H1 (cell line): ENCODE measurements around the gene APOL6. TPM values are rescaled to one million over a fixed set of nuclear protein-coding genes. Genes with fewer than 3 reads are reported as not detected.
"Not testable (repeated sequence)": the region's sequence is repeated elsewhere in the genome, so short reads cannot be mapped to it uniquely, and the experiment has no call there.

Source experiments
- CTCF ChIA-PET: fragments of 300-600 bp; sonication (Branson Sonifier 250); formaldehyde crosslinking; loops from one replicate; lab custom pipeline; 2021; ENCODE audit not compliant: partially characterized antibody; lab: Charles Lee
- POLR2A ChIA-PET: fragments of 300-600 bp; sonication (Branson Sonifier 250); formaldehyde crosslinking; loops from one replicate; lab custom pipeline; 2021; ENCODE audit warnings: inconsistent platforms; ENCODE audit not compliant: partially characterized antibody; lab: Charles Lee
- DNase-seq, 2 experiments: peaks; one replicate each; pipeline versions ENCODE4 v3.0.0 to v3.0.0-alpha.2; 2010 to 2022; ENCODE audit warnings: low spot score in 2 of 2, low read depth in 1 of 2, mixed read lengths in 1 of 2
- FAIRE-seq: peaks from 2 replicates; lab custom pipeline; 2011; peaks lifted over from hg19 to GRCh38; lab: Jason Lieb, UNC
- H2AFZ ChIP-seq: 2 replicates; pipeline ENCODE4 v1.8.1; 2012; ENCODE audit warnings: low read length, inconsistent platforms
- H2AK5ac ChIP-seq: 2 replicates; pipeline ENCODE4 v1.6.1; 2013; ENCODE audit warnings: low read depth, low read length
- H2BK120ac ChIP-seq: replicated peaks from 2 replicates; pipeline ENCODE3; 2013; ENCODE audit warnings: low read depth, low read length, inconsistent platforms
- H2BK12ac ChIP-seq: 2 replicates; pipeline ENCODE4 v1.6.1; 2013; ENCODE audit warnings: low read depth, low read length
- H2BK15ac ChIP-seq: 2 replicates; pipeline ENCODE4 v1.6.1; 2013; ENCODE audit warnings: low read length
- H2BK20ac ChIP-seq: 2 replicates; pipeline ENCODE4 v1.6.1; 2013; ENCODE audit warnings: low read length
- H2BK5ac ChIP-seq: 2 replicates; pipeline ENCODE4 v1.6.1; 2013; ENCODE audit warnings: low read depth, low read length
- H3K14ac ChIP-seq: 2 replicates; pipeline ENCODE4 v1.6.1; 2013; ENCODE audit warnings: inconsistent platforms; ENCODE audit not compliant: insufficient read length
- H3K18ac ChIP-seq: 2 replicates; pipeline ENCODE4 v1.6.1; 2013; ENCODE audit warnings: low read length; ENCODE audit errors: extremely low read depth
- H3K23ac ChIP-seq: 2 replicates; pipeline ENCODE4 v1.6.1; 2013; ENCODE audit warnings: inconsistent platforms; ENCODE audit not compliant: insufficient read length
- H3K23me2 ChIP-seq: 2 replicates; pipeline ENCODE4 v1.6.1; 2013; ENCODE audit warnings: low read depth, low read length
- H3K27ac ChIP-seq: 2 replicates; pipeline ENCODE4 v1.6.1; 2011; ENCODE audit warnings: low read depth, low read length, inconsistent platforms
- H3K27me3 ChIP-seq, 4 experiments: replicated peaks in 1 of 4; 1 replicate in 1 of 4; 2 replicates in 3 of 4; pipeline versions ENCODE4 v1.6.1 to v1.8.1; 2011 to 2013; ENCODE audit warnings: low read length in 3 of 4, mild to moderate bottlenecking in 3 of 4, inconsistent platforms in 2 of 4, mixed read lengths in 2 of 4, moderate library complexity in 1 of 4; ENCODE audit not compliant: control insufficient read depth in 3 of 4, insufficient read depth in 3 of 4; ENCODE audit errors: extremely low read depth in 1 of 4
- H3K36me3 ChIP-seq, 4 experiments: 2 replicates each; pipeline versions ENCODE4 v1.6.1 to v1.8.1; 2011 to 2013; ENCODE audit warnings: mild to moderate bottlenecking in 4 of 4, low read length in 3 of 4, moderate library complexity in 2 of 4, control low read depth in 1 of 4, inconsistent platforms in 1 of 4; ENCODE audit not compliant: insufficient read depth in 4 of 4, control insufficient read depth in 2 of 4
- H3K4ac ChIP-seq: replicated peaks from 2 replicates; pipeline ENCODE3; 2013; ENCODE audit warnings: low read length, low read depth, mixed read lengths, inconsistent platforms; ENCODE audit not compliant: insufficient read length
- H3K4me1 ChIP-seq, 4 experiments: replicated peaks in 1 of 4; 1 replicate in 1 of 4; 2 replicates in 3 of 4; pipeline versions ENCODE4 v1.6.1 to v1.8.1; 2011 to 2013; ENCODE audit warnings: low read length in 3 of 4, inconsistent platforms in 2 of 4, mixed read lengths in 1 of 4; ENCODE audit not compliant: insufficient read depth in 4 of 4, control insufficient read depth in 3 of 4
- H3K4me2 ChIP-seq, 2 experiments: 2 replicates each; pipeline versions ENCODE4 v1.6.1 to v1.8.1; 2011 to 2013; ENCODE audit warnings: low read depth in 2 of 2, low read length in 2 of 2, control low read depth in 1 of 2, inconsistent platforms in 1 of 2, mild to moderate bottlenecking in 1 of 2; ENCODE audit not compliant: insufficient read depth in 1 of 2
- H3K4me3 ChIP-seq, 4 experiments: fragments of 200-600, 300-600 bp in 1 of 4; sonication (generic), shearing (Covaris generic), sonication (Bioruptor Twin) in 1 of 4; 2 replicates each; pipeline versions ENCODE4 v1.5.1 to v1.8.1; 2011 to 2016; ENCODE audit warnings: low read length in 4 of 4, low read depth in 3 of 4, control low read depth in 2 of 4, inconsistent platforms in 2 of 4, mild to moderate bottlenecking in 2 of 4, mixed read lengths in 1 of 4, moderate library complexity in 1 of 4; ENCODE audit not compliant: insufficient read depth in 2 of 4; ENCODE audit errors: extremely low read depth in 1 of 4
- H3K56ac ChIP-seq: replicated peaks from 2 replicates; pipeline ENCODE3; 2013; ENCODE audit warnings: low read depth, mild to moderate bottlenecking, mixed read lengths, low read length, inconsistent platforms; ENCODE audit not compliant: insufficient read length
- H3K79me1 ChIP-seq: 2 replicates; pipeline ENCODE4 v1.6.1; 2013; ENCODE audit warnings: low read depth, low read length, control low read depth
- H3K79me2 ChIP-seq, 2 experiments: 2 replicates each; pipeline versions ENCODE4 v1.6.1 to v1.8.1; 2012 to 2013; ENCODE audit warnings: low read length in 2 of 2, mild to moderate bottlenecking in 2 of 2, inconsistent platforms in 1 of 2; ENCODE audit not compliant: insufficient read depth in 2 of 2, control insufficient read depth in 1 of 2
- H3K9ac ChIP-seq, 4 experiments: replicated peaks in 1 of 4; 1 replicate in 1 of 4; 2 replicates in 3 of 4; pipeline versions ENCODE4 v1.6.1 to v1.8.1; 2011 to 2013; ENCODE audit warnings: low read depth in 3 of 4, low read length in 3 of 4, control low read depth in 2 of 4, mild to moderate bottlenecking in 2 of 4, moderate library complexity in 2 of 4, inconsistent platforms in 1 of 4; ENCODE audit errors: extremely low read depth in 1 of 4
- H3K9me3 ChIP-seq, 2 experiments: 2 replicates each; pipeline versions ENCODE4 v1.6.1 to v1.8.1; 2012 to 2013; ENCODE audit warnings: mild to moderate bottlenecking in 2 of 2, moderate library complexity in 2 of 2, control low read depth in 1 of 2, inconsistent platforms in 1 of 2, low read depth in 1 of 2, low read length in 1 of 2, mixed read lengths in 1 of 2; ENCODE audit not compliant: insufficient read depth in 2 of 2
- H4K20me1 ChIP-seq, 2 experiments: replicated peaks in 1 of 2; 2 replicates each; pipeline versions ENCODE3 to v1.8.1; 2011 to 2013; ENCODE audit warnings: inconsistent platforms in 2 of 2, low read length in 2 of 2, mild to moderate bottlenecking in 1 of 2; ENCODE audit not compliant: insufficient read depth in 2 of 2, control insufficient read depth in 1 of 2
- H4K5ac ChIP-seq: 2 replicates; pipeline ENCODE4 v1.6.1; 2013; ENCODE audit warnings: low read length, low read depth, mixed read lengths, inconsistent platforms; ENCODE audit not compliant: insufficient read length
- H4K8ac ChIP-seq: 2 replicates; pipeline ENCODE4 v1.8.0; 2013; ENCODE audit warnings: mild to moderate bottlenecking, moderate library complexity, low read length, inconsistent platforms; ENCODE audit not compliant: insufficient read depth; ENCODE audit errors: extremely low read depth
- H4K91ac ChIP-seq: replicated peaks from 2 replicates; pipeline ENCODE3; 2013; ENCODE audit warnings: low read length, mixed read lengths, inconsistent platforms; ENCODE audit not compliant: insufficient read length
- WGBS, 2 experiments: shearing (Covaris generic) in 1 of 2; methylation state at CpG; one replicate each; pipeline versions ENCODE4 v1.1.6 to v1.1.7; 2013 to 2015; ENCODE audit warnings: low lambda C conversion rate in 2 of 2, mixed read lengths in 2 of 2, inconsistent platforms in 1 of 2, low coverage in 1 of 2, missing lambda C conversion rate in 1 of 2; ENCODE audit not compliant: insufficient replicate concordance in 2 of 2, insufficient coverage in 1 of 2, insufficient read length in 1 of 2; ENCODE audit errors: extremely low coverage in 1 of 2, missing lambda C conversion rate in 1 of 2; 5-methylcytosine and 5-hydroxymethylcytosine counted together
- polyA plus RNA-seq, 7 experiments: library from polyadenylated mRNA; depleted of rRNA in 3 of 7; stranded (reverse) in 5 of 7; unstranded in 2 of 7; fragments of >200 nt in 5 of 7; fragments of 200-250 nt in 2 of 7; gene quantifications; 1 replicate in 5 of 7; 2 replicates in 1 of 7; 4 replicates in 1 of 7; pipeline versions ENCODE4 v1.2.1 to v1.2.3, GENCODE V29; 2011 to 2013; ENCODE audit warnings: missing spikeins in 2 of 7, mixed read lengths in 2 of 7
- total RNA-seq: library from RNA; stranded (reverse); fragmentation: NEBNext Ultra II Directional; extraction: Animal tissue kit (Norgen Biotek cat#: 25700); gene quantifications from 2 replicates; pipeline ENCODE4 v1.2.1, GENCODE V29; 2021

The APOL6 gene
- total and polyA plus RNA-seq, 2 of the 8 experiments (the other 6 are each of a cell fraction or from before 2014, with no cell fraction given) = 0.06 to 0.13 TPM

DNA sequence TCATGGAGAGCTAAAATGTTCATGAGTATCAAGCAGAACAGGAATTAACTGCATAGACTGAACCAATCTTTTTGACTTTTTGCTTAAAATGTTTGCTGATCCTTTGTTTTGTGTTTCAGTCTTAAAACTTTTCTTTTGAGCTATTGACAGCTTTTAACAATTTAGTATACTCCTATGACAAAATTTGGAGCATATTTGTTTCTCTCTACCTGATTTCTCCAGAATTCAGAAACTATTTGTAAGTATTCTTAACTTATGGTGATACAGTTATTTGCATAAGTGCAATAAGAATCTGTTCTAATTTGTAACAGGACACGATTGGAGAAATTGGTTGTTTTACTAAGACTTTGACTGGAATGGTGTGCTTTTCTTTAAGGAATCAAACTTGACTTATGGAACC lies 18.5 kb downstream of the APOL6 start:
- H3K27me3 ChIP-seq, H3K56ac ChIP-seq, H2AK5ac ChIP-seq, H3K23me2 ChIP-seq, H3K27ac ChIP-seq, DNase-seq, H4K91ac ChIP-seq, H2BK20ac ChIP-seq, H3K79me2 ChIP-seq, H2BK5ac ChIP-seq, H3K14ac ChIP-seq, H3K4me3 ChIP-seq, H4K8ac ChIP-seq, H3K4me2 ChIP-seq, H3K79me1 ChIP-seq, H4K20me1 ChIP-seq, FAIRE-seq, H2AFZ ChIP-seq, H3K18ac ChIP-seq, H3K9ac ChIP-seq, H2BK15ac ChIP-seq, H2BK12ac ChIP-seq, H2BK120ac ChIP-seq, H4K5ac ChIP-seq, H3K23ac ChIP-seq, H3K4ac ChIP-seq, POLR2A ChIA-PET: not testable (repeated sequence)
- CTCF ChIA-PET = interaction anchor here (1.1 kb wide), 1 partner anchor 18 kb away, joined by 3 read pairs; no protein-coding TSS in a partner anchor
- H3K4me1 ChIP-seq = peaks cover 0 to 10% (median 4%) of the 10 kb centered on the region in 4 experiments; a peak in 2 of 7 replicates
- WGBS, 2 experiments = 76% methylated on average over 1 of the region's 1 CpG; no CpG with 5 or more reads in 1 of the 2 experiments
- H3K36me3 ChIP-seq = peaks cover 0 to 12% (median 1%) of the 10 kb centered on the region in 4 experiments; a peak in 3 of 8 replicates
- H3K9me3 ChIP-seq = peaks cover 32 to 36% of the 10 kb centered on the region in 2 experiments
